Mammary epithelial cell (primary cell): ENCODE measurements around the gene SLC9A7.

Experiments
- CTCF ChIP-seq, 2 donors: IDR thresholded peaks in 1 of 2; conservative IDR thresholded peaks in 1 of 2; 2 replicates each; pipeline ENCODE4 v1.5.1; 2011 to 2012; ENCODE audit warnings: inconsistent platforms in 2 of 2, low read length in 2 of 2, mild to moderate bottlenecking in 2 of 2, control low read depth in 1 of 2, low read depth in 1 of 2; ENCODE audit not compliant: insufficient read depth in 1 of 2; ENCODE audit errors: extremely low read depth in 1 of 2
- EZH2 ChIP-seq: IDR thresholded peaks from 2 replicates; pipeline ENCODE4 v1.6.1; 2012; ENCODE audit warnings: low read length, inconsistent platforms, borderline replicate concordance

DNA sequence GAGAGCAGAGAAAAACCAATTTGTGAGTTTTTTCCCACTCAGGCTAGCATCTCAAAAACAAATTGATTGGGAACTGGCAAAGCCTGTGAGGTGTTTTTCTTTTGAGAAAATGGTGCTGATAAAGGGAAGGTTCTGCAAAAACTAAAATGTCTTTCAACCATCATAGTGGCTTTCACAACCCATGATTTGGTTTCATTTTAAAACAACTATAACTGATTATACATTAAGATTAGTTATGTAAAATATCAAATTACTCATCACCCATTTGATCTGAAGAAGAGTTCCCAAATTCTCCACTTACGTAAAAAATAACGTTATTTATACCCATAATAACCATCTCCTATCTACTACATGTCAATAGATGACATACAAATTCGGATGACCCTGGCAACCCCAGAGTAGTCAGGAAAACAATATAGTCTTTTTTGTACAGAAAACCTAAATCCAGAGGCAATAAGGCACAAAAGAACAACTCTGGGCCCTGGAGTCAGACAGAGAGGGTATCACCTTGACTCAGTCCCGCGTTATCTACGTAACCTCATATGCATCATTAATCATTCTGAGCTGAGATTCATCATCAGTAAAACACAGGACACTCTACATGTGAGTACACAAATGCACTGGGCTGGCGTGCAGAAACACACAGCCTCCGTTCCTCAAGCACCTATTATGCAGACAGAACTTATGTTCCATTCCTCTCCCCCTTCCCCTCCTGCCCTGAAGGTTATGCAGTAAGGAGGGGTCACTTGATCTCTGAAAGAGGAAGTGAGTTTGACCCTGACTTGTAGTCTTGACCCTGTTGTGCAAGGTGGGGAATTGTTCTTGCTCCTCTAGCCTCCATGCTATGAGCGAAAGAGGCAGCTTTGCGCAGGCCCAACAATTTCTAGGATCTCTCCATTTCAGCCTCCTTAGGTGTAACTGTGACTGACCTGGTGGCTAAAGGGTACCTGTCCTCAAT, 82.2 kb downstream of the SLC9A7 start:
- TF ChIP-seq CTCF (conservative IDR thresholded peaks at IDR 0.05 in 1 of 2, IDR thresholded peaks at IDR 0.05 in 1 of 2; ENCODE audit: extremely low read depth in 1 of 2, insufficient read depth in 1 of 2, low read depth in 1 of 2, low read length in 2 of 2) (no peak), EZH2 (no peak)
